HT1080 (cell line): ENCODE measurements around the gene POM121. TPM values are rescaled to one million over a fixed set of nuclear protein-coding genes. Genes with fewer than 3 reads are reported as not detected.
"Not testable (repeated sequence)": the region's sequence is repeated elsewhere in the genome, so short reads cannot be mapped to it uniquely, and the experiment has no call there.

ENCODE experiments used
- DNase-seq: peaks from one replicate; pipeline ENCODE4 v3.0.0-alpha.2; 2015; ENCODE audit warnings: low read depth
- polyA plus RNA-seq, 2 experiments: library from polyadenylated mRNA; depleted of rRNA; stranded (reverse); fragments of >200 nt; gene quantifications; 2 replicates each; pipeline ENCODE4 v1.2.3, GENCODE V29; 2015
- total RNA-seq: library from RNA; depleted of rRNA; stranded (reverse); fragments of >200 nt; shearing (Covaris generic); gene quantifications from 2 replicates; pipeline ENCODE4 v1.2.3, GENCODE V29; 2014; rRNA removed

Gene POM121
- total RNA-seq = 7.6 and 11.2 TPM in 2 replicates
- 31.2 and 36.9 TPM in 2 replicates for polyA plus RNA-seq (2015; cell fraction: cytosol; rRNA removed)
- 32.9 and 33.8 TPM in 2 replicates for polyA plus RNA-seq (2015; cell fraction: nucleus; rRNA removed)

DNA sequence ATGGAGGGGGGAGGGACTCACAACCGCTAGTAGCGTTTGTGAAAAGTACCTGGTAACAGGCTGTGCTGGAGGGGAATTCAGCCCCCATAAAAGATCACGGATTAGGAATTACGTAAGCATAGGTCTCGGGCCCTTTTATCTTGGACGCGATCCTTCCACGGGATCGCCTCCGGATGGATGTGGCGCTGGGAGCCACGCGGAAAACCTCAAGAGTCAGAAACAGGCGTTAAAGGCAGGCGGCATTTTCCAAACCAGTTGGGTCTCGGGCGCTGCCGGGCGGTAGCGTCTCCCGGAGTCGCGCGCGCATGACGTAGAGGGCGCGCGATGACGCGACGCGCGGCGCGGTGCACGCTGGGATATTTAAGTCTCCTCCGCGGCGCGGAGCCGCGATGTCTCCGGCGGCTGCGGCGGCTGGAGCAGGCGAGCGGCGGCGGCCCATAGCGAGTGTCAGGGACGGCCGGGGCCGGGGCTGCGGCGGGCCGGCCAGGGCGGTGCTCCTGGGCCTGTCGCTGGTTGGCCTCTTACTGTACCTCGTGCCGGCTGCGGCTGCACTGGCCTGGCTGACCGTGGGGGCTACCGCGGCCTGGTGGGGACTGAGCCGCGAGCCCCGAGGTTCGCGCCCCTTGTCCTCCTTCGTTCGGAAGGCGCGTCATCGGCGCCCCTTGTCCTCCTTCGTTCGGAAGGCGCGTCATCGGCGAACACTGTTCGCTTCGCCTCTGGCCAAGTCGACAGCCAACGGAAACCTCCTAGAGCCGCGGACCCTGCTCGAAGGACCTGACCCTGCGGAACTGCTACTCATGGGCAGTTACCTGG is at the start of gene POM121:
POM121 (plus strand) TSS at position 363 of the 813 bp plus-strand sequence; CDS start at position 390, 27 bp downstream.
- DNase-seq = peak; percentile 81

DNA sequence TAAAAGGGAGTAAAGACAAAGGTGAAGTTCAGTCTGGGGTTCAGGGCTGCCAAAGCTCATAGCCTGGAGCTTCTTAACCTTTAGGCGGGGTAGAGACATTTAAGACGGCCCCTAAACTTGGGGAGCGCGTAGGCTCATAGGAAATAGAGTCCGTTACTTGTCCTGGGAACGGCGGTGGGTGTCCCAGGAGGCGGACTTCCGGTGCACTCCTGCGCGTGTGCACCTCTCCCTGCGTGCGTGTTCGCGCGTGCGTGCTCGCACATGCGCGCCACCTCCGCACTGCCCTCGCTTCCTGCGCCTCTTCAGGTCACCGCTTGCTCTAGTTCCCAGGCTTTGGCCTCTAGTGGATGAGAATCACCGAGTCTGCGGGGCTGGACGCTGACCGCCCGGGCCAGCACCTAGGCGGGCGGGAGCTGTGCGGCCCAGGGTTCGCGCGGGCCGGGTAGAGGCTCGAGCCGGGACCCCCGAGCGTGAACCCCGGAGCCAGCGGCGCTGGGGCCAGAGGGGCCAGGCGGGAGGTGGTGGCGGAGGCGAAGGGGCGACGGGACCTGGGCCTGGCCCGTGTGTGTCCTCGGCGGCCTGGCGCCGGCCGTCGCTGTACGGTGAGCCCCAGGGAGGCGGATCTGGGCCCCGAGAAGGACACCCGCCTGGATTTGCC is 45.7 kb upstream of the POM121 start:
- DNase-seq = peak; percentile 90

DNA sequence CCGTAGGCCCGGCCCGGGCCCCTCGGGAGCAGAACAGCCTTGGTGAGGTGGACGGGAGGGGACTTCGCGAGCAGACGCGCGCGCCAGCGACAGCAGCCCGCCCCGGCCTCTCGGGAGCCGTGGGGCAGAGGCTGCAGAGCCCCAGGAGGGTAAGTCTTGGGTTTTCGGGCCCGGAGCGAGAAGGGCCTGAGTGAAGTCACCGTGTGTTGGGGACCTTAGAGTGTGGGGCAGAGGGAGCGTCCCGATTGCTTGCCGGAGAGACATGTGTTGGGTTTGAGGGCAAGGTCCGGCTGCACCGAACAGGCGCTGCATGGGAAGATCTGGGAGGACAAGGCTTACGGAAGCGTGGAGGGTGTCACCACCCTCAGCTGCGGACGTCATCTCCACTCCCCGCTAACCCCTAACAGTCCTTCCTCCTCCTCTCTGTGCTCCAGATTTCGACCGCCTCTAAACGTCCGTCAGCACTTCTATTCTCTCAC is 45.1 kb upstream of the POM121 start:
- DNase-seq = peak; percentile 60

DNA sequence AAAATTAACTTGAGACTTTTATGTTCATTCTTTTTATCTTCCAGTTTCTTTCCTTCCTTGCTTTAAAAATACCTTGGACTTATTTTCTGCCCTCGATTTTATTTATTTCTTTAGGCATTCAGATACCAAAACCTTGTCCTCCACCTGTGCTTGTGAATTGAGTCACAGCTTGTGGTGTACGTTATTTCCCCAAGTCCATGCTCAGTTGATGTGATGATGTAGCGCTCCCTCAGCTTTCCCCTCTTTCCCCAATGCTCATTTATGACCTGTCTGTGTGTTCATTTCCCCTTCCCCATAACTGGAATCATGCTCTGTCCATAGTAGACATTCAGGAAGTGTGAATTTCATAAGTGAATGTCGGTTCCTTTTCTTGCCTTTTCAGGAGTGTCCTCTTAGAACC is 33.1 kb upstream of the POM121 start:
- not testable (repeated sequence) for DNase-seq

DNA sequence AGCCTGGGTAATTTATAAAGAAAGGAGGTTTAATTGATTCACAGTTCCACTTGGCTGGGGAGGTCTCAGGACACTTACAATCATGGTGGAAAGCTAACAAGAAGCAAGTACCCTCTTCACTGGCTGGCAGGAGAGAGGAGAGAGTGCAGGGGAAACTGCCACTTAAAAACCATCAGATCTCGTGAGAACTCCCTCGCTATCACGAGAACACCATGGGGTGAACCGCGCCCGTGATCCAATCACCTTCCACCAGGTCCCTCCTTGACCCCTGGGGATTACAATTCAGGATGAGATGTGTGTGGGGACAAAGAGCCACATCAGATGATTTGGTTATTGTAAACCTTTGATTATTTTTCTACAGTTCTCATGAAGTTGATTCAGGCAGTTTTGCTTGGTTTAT is 20.2 kb upstream of the POM121 start:
- DNase-seq = not testable (repeated sequence)

DNA sequence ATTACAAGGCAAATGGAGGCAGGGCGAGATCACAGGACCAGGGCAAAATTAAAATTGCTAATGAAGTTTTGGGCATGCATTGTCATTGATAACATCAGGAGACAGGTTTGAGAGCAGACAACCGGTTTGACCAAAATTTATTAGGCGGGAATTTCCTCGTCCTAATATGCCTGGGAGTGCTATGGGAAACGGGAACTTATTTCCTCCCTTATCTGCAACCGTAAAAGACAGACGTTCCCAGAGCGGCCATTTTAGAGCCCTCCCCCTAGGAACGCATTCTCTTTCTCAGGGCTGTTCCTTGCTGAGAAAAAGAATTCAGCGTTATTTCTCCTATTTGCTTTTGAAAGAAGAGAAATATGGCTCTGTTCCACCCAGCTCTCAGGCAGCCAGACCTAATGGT is 16.5 kb upstream of the POM121 start:
- not testable (repeated sequence) for DNase-seq

DNA sequence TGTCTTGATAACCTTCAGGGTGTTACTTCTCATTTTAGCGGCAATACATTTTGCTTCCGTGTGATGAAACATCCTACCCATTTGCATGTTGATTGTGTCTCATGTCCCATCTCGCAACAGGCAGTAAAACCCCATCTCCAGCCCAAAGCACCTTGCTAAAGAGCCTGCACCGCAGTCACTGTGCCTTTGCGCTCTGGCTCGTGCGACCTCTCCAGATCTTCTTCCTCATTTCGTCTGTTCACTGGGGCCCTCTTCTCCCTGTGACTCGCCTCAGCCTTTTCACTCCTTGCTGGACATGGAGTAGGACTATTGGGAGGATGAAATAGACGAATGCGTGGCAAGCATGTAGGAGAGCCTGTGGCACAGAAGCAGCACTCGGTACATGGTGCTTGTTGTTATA is 13.5 kb upstream of the POM121 start:
- not testable (repeated sequence) for DNase-seq

DNA sequence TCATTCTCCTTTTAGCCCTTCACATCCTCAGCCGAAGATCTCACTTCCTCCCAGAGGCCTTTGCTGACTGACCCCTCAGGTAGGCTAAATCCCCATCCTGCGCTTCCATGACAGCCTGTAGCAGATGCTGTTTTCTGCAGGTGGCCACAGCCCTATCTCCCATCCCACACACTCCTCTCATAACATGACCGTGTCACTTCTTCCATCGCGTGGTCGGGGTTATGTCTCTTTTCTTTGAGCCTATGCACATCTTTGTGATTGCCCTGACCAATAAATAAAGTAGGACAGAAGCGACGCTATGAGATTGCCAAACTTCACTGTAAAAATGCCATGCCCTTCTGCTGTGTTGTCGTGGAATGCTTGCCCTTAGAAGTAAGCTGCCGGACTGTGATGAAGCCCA is 11.1 kb upstream of the POM121 start:
- DNase-seq = not testable (repeated sequence)

DNA sequence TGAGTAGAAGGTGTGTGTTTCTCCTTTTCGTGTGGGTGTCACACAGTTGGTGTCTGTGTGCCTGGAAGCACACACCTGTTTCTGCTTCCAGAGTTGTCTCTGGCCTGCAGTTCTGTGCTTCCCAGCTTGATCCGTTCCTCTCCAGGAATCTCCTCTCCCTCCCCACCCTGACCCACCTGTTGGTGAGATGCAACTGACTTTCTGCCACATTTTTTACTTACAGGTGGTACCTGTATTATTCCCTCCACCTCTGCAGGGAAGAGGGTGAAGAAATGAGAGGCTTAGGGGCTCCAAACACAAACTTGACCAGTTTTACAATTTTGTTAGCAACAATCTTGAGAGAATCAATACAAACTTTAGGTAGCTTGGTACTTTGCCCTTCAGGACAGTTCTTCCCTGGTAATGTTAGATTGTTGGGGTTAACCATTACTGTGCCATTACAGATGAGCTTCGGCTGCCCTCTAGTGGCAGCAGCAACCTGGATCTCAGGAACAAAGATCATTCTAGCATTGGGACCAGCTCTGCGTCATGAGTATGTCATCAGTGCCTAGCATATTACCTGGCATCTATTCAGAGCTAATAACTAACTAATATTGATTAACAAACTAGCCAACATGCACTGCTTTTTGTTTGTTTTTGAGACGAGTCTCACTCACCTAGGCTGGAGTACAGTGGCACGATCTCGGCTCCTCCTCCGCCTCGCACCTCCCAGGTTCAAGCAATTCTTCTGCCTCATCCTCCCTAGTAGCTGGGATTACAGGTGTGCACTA is 10.0 kb upstream of the POM121 start:
- DNase-seq = peak; percentile 52

DNA sequence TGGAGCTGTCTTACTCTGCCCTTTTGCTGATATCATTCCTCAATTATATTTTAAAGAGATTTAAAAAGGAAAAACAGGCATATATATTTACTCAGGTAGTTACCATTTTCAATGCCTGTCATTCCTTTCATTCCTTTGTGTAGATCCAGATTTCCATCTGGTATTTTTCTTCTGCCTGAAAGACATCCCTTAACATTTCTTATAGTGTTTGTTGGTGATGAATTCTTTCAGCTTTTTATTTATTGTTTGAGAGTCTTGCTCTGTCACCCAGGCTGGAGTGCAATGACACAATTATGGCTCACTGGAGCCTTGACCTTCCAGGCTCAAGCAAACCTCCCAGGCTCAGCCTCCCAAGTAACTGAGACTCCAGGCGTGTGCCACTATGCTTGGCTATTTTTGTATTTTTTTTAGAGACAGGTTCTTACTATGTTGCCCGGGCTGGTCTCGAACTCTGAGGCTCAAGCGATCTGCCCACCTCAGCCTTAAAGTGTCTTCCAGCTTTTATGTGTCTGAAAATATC is 5.6 kb upstream of the POM121 start:
- DNase-seq = no peak

DNA sequence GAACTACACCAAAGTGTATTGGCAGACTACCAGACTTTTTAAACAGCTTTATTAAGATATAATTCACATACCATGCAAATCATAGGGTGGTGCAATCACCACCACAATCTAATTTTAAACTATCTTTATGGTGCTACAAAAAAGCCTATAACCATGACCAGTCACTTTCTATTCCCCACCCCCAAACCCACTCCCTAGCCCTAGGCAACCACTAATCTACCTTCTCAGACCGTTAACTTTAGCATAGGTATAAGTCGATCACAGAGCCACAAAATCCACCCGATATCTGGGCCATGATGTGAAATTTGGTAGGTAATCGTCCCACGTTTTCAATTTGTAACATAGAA is 536 bp upstream of the POM121 start:
- no peak for DNase-seq

DNA sequence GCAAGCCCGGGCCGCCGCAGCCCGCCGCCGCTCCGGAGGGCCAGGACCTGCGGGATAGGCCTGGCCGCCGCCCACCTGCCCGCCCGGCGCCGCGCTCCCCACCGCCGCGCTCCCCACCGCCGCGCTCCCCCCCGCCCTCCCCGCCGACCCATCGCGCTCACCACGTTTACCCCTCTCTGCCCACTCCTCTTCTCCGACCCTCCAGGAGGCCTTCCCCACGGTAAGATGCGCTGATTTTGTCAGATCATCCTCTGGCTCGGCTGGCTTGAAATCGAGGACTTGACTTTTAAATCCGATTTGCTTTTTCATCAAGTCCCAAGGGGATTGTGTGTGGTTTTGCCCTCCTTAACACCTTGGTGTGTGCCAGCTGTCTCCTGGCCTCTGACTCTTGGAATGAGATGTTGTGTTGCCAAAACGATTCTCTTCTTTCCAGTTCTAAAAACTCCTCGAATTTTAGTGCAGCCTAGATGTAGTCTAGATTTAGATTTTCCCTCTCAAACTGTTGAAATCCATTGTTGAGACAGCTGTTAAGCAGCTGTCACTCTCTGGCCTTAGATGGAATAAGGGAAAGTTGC is 738 bp downstream of the POM121 start:
- DNase-seq = no peak

DNA sequence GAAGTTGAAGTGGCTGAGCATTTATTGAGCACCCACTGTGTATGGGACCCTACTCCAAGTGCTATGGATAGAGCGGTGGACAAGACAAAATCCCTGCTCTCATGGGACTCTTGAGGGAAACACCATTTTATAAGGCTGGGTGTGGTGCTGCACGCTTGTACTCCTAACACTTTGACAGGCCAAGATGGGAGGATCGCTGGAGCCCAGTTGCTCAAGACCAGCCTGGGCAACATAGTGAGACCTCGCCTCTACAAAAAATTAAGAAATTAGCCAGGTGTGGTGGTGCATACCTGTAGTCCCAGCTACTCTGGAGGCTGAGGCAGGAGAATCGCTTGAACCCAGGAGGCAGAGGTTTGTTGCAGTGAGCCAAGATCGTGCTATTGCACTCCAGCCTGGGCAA is 2.9 kb downstream of the POM121 start:
- not testable (repeated sequence) for DNase-seq

DNA sequence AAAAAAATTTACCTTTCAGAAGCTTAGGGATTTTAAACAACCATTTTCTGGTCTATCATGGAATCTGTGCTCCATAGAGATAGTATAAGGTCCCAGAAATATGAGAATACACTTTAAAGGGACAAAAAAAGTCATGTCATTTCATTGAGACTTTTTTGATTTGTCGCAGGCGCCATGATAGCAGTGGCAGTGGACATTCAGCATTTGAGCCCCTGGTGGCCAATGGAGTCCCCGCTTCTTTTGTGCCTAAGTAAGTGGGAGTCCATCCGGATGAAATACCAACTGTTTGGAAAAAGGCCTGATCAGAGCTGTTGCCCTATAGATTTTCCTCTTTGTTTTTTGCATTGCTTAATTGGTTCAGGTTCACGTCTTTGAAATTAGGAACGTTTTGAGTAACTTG is 3.3 kb downstream of the POM121 start:
- DNase-seq = not testable (repeated sequence)

DNA sequence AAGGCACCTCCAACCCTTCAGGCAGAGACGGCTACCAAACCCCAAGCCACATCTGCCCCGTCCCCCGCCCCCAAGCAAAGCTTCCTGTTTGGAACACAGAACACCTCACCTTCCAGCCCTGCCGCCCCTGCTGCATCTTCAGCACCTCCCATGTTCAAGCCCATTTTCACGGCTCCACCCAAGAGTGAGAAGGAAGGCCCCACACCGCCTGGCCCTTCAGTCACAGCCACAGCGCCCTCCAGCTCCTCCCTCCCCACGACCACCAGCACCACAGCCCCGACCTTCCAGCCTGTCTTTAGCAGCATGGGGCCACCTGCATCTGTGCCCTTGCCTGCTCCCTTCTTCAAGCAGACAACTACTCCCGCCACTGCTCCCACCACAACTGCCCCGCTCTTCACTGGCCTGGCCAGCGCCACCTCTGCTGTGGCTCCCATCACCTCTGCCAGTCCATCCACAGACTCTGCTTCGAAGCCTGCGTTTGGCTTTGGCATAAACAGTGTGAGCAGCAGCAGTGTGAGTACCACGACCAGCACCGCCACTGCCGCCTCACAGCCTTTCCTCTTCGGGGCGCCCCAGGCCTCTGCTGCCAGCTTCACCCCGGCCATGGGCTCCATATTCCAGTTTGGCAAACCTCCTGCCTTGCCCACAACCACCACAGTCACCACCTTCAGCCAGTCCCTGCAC is 17.3 kb downstream of the POM121 start:
- not testable (repeated sequence) for DNase-seq

DNA sequence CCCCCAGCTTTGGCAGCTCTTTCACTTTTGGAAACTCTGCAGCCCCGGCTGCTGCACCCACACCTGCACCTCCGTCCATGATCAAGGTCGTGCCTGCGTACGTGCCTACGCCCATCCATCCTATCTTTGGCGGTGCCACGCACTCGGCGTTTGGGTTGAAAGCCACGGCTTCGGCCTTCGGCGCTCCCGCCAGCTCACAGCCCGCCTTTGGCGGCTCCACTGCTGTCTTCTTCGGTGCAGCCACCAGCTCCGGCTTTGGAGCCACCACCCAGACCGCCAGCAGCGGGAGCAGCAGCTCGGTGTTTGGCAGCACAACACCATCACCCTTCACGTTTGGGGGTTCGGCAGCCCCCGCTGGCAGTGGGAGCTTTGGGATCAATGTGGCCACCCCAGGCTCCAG is 18.1 kb downstream of the POM121 start:
- DNase-seq = not testable (repeated sequence)

DNA sequence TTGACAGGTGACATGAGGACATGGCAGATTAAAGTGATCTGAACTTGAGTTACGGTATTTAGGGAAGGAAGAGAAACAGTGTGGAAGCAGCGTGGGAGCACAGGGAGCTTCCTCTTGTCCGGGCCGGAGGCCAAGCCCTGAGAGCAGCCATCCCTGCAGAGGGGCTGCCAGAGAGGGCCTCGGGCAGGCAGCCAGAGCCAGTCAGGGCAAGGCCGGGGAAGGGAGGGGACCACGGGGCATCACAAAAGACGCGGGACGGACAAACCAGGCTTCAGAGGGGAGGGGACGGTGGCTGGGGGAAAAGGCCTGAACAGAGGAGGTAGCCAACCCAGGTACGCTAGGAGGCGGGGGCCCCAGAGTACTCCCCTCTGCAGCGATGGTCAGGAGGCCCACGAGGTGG is 20.0 kb downstream of the POM121 start:
- DNase-seq = not testable (repeated sequence)

DNA sequence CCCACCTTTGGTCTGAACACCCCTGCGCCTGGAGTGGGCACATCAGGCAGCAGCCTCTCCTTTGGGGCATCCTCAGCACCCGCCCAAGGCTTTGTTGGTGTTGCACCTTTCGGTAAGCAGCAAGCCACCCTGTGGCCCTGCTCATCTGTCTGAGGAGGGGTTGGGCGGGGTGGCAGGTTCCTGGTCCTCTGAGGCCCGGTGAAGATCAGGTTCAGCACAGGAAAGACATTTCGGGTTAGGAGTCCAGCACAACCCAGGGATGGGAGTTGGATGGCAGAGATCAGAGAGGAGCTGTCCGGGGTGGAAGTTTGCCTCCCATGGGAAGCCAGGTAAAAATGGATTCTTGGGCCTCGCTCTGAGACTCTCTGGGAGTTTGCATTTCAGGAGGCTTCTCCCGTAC is 20.7 kb downstream of the POM121 start:
- DNase-seq = not testable (repeated sequence)

DNA sequence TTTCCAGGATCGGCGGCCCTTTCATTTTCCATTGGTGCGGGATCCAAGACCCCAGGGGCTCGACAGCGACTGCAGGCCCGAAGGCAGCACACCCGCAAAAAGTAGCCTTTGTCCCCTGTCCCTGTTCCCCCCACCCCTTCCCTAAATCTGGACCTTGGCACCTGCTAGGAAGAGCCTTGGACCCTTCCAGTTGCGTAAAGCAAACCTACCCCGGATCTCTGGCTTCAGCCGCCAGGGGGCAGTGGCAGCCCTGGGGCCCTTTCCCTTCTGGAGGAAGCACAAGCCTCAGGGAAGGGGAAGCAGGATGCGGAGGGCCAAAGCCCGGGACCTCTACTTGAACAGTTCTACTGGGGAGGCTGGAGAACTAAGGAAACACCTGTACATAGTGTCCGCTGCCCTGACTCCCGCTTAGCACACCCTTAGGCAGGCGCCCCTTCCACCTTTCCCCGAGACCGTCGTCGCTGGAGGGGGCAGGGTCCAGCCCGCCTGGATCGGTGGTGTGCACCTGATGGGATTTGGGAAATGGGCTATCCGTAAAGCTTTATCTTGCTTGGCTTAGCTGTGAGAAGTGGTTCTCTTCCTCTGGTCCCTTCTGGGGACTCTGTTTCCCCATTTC is 21.3 kb downstream of the POM121 start:
- DNase-seq = not testable (repeated sequence)

DNA sequence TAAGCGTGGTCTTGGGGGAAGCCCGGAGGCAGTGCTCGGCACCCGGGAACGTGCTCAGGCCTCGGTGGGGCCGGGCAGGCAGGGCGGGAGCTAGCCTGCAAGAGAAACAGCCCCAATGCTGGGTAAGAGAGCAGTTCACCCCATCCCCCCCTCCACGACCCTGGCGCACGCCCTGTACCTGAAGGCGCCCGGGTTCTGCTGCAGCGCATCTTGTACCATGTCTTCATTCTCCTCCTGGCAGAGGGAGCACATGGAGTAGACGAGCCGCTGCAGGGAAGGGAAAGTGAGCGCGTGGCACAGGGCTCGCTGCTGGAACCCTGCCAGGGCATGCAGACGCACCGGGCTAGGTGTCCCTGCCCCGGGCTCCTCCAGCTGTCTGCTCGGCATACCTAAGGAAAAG is 23.8 kb downstream of the POM121 start:
- not testable (repeated sequence) for DNase-seq
